ENCODE data around the gene ZNHIT2. TPM values are rescaled to one million over a fixed set of nuclear protein-coding genes. Genes with fewer than 3 reads are reported as not detected.

Gene ZNHIT2
- total and polyA plus RNA-seq, 2 of the 13 experiments (the other 11 are each of a cell fraction or from before 2014, with no cell fraction given): 1.1 to 6.5 TPM

DNA sequence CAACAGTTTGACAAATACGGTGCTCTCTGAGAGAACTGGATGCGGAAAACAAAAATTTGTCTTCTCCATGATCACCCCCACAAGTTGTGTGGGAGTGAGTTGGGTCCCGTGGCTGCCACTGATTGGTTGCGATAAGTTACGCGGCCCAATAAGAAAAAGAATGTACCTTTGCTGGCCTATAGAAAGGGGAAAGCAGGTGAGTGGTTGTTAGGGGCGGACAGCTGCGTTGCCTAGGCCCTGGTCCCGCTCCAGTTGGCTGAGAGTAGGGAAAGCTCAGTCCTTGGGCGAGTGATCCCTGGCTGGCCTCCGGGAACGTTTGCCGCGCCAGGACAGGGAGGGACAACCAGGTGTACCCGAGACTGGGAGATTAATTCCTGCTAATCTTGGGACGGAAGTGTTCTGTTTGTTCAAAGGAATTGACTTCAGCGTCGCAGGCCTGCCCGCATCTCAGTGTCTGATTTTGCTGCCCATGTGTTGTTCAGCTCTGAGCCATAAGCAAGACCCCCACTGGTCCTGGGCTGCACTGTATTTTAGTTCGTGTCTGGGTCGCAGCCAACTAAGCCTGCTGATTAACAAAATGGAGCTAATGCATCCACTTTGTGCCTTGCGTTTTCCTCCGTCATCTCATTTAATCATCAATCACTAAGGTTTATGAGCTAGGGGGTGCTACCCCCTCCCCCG is 17.6 kb upstream of the ZNHIT2 start (continued):
- TF ChIP-seq, protein P1, sequence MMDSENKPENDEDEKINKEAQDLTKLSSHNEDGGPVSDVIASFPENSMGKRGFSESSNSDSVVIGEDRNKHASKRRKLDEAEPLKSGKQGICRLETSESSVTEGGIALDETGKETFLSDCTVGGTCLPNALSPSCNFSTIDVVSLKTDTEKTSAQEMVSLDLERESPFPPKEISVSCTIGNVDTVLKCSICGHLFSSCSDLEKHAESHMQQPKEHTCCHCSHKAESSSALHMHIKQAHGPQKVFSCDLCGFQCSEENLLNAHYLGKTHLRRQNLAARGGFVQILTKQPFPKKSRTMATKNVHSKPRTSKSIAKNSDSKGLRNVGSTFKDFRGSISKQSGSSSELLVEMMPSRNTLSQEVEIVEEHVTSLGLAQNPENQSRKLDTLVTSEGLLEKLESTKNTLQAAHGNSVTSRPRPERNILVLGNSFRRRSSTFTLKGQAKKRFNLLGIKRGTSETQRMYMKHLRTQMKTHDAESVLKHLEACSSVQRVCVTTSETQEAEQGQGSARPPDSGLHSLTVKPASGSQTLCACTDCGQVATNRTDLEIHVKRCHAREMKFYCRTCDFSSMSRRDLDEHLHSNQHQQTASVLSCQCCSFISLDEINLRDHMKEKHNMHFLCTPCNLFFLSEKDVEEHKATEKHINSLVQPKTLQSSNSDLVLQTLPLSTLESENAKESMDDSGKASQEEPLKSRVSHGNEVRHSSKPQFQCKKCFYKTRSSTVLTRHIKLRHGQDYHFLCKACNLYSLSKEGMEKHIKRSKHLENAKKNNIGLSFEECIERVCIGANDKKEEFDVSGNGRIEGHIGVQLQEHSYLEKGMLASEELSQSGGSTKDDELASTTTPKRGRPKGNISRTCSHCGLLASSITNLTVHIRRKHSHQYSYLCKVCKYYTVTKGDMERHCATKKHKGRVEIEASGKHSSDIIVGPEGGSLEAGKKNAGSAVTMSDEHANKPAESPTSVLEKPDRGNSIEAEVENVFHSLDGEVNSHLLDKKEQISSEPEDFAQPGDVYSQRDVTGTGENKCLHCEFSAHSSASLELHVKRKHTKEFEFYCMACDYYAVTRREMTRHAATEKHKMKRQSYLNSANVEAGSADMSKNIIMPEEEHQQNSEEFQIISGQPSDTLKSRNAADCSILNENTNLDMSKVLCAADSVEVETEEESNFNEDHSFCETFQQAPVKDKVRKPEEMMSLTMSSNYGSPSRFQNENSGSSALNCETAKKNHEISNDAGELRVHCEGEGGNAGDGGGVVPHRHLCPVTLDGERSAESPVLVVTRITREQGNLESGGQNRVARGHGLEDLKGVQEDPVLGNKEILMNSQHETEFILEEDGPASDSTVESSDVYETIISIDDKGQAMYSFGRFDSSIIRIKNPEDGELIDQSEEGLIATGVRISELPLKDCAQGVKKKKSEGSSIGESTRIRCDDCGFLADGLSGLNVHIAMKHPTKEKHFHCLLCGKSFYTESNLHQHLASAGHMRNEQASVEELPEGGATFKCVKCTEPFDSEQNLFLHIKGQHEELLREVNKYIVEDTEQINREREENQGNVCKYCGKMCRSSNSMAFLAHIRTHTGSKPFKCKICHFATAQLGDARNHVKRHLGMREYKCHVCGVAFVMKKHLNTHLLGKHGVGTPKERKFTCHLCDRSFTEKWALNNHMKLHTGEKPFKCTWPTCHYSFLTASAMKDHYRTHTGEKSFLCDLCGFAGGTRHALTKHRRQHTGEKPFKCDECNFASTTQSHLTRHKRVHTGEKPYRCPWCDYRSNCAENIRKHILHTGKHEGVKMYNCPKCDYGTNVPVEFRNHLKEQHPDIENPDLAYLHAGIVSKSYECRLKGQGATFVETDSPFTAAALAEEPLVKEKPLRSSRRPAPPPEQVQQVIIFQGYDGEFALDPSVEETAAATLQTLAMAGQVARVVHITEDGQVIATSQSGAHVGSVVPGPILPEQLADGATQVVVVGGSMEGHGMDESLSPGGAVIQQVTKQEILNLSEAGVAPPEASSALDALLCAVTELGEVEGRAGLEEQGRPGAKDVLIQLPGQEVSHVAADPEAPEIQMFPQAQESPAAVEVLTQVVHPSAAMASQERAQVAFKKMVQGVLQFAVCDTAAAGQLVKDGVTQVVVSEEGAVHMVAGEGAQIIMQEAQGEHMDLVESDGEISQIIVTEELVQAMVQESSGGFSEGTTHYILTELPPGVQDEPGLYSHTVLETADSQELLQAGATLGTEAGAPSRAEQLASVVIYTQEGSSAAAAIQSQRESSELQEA (CRISPR knock-in tag; IDR thresholded peaks at IDR 0.05; ENCODE audit: not compliant biosample characterization): no peak
- TF ChIP-seq BORCS8-MEF2B (CRISPR knock-in tag; IDR thresholded peaks at IDR 0.05) (no peak; the same call in 1 of the 2 replicates), ZNF382 (CRISPR knock-in tag; IDR thresholded peaks at IDR 0.05; ENCODE audit: borderline replicate concordance) (no peak), ZNF713 (CRISPR knock-in tag; IDR thresholded peaks at IDR 0.05) (no peak), SIN3B (IDR thresholded peaks at IDR 0.05; ENCODE audit: low read length) (0 out of 2 replicates have a peak, but pooled peaks have one; percentile 10), ZNF556 (CRISPR knock-in tag; IDR thresholded peaks at IDR 0.05; ENCODE audit: borderline replicate concordance) (no peak; the same call in 1 of the 2 replicates), ZNF558 (CRISPR knock-in tag; IDR thresholded peaks at IDR 0.05; ENCODE audit: borderline replicate concordance) (no peak), MAZ (IDR thresholded peaks at IDR 0.05; ENCODE audit: borderline replicate concordance, low read depth, low read length) (no peak), MAZ (CRISPR knock-in tag; IDR thresholded peaks at IDR 0.05; ENCODE audit: low read depth) (no peak; the same call in 1 of the 2 replicates), RBM22 (optimal IDR thresholded peaks at IDR 0.05; ENCODE audit: low read length) (peak; percentile 97), ZNF839 (CRISPR knock-in tag; IDR thresholded peaks at IDR 0.05; ENCODE audit: borderline replicate concordance) (no peak), NFKBIZ (CRISPR knock-in tag; IDR thresholded peaks at IDR 0.05) (no peak)
- TF ChIP-seq, protein P2, sequence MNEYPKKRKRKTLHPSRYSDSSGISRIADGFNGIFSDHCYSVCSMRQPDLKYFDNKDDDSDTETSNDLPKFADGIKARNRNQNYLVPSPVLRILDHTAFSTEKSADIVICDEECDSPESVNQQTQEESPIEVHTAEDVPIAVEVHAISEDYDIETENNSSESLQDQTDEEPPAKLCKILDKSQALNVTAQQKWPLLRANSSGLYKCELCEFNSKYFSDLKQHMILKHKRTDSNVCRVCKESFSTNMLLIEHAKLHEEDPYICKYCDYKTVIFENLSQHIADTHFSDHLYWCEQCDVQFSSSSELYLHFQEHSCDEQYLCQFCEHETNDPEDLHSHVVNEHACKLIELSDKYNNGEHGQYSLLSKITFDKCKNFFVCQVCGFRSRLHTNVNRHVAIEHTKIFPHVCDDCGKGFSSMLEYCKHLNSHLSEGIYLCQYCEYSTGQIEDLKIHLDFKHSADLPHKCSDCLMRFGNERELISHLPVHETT (CRISPR knock-in tag; conservative IDR thresholded peaks at IDR 0.05): no peak
- TF ChIP-seq, protein P3, sequence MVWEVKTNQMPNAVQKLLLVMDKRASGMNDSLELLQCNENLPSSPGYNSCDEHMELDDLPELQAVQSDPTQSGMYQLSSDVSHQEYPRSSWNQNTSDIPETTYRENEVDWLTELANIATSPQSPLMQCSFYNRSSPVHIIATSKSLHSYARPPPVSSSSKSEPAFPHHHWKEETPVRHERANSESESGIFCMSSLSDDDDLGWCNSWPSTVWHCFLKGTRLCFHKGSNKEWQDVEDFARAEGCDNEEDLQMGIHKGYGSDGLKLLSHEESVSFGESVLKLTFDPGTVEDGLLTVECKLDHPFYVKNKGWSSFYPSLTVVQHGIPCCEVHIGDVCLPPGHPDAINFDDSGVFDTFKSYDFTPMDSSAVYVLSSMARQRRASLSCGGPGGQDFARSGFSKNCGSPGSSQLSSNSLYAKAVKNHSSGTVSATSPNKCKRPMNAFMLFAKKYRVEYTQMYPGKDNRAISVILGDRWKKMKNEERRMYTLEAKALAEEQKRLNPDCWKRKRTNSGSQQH (CRISPR knock-in tag; IDR thresholded peaks at IDR 0.05; ENCODE audit: low read depth): peak; percentile 37; the same call in 1 of the 2 replicates
- TF ChIP-seq, protein P4, sequence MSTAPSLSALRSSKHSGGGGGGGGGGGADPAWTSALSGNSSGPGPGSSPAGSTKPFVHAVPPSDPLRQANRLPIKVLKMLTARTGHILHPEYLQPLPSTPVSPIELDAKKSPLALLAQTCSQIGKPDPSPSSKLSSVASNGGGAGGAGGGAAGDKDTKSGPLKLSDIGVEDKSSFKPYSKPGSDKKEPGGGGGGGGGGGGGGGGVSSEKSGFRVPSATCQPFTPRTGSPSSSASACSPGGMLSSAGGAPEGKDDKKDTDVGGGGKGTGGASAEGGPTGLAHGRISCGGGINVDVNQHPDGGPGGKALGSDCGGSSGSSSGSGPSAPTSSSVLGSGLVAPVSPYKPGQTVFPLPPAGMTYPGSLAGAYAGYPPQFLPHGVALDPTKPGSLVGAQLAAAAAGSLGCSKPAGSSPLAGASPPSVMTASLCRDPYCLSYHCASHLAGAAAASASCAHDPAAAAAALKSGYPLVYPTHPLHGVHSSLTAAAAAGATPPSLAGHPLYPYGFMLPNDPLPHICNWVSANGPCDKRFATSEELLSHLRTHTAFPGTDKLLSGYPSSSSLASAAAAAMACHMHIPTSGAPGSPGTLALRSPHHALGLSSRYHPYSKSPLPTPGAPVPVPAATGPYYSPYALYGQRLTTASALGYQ (CRISPR knock-in tag; IDR thresholded peaks at IDR 0.05): no peak
